Neural cell (in vitro differentiated cells): ENCODE measurements around the gene HOXC6. TPM values are rescaled to one million over a fixed set of nuclear protein-coding genes. Genes with fewer than 3 reads are reported as not detected.

Experiments
- H2AFZ ChIP-seq: fragments of 200-600, 300-800 bp; sonication (generic), shearing (Covaris generic); 2 replicates; pipeline ENCODE4 v1.6.0; 2014; ENCODE audit warnings: low read depth, mild to moderate bottlenecking, antibody characterized with exemption, low read length, moderate library complexity
- H3F3A ChIP-seq: fragments of 200-600 bp; shearing (Covaris generic); 2 replicates; pipeline ENCODE4 v1.6.1; 2016; ENCODE audit warnings: mild to moderate bottlenecking, moderate library complexity, mixed read lengths, antibody characterized with exemption, low read length; ENCODE audit not compliant: insufficient read depth, poor library complexity, severe bottlenecking
- H3K27ac ChIP-seq: fragments of 200-600, 300-800 bp; sonication (generic), shearing (Covaris generic); 2 replicates; pipeline ENCODE4 v1.5.1; 2014; ENCODE audit warnings: mild to moderate bottlenecking, low read length, moderate library complexity
- H3K27me3 ChIP-seq: fragments of 300-800, 200-600 bp; sonication (generic), shearing (Covaris generic); 2 replicates; pipeline ENCODE4 v1.6.0; 2014; ENCODE audit warnings: mild to moderate bottlenecking, low read depth, low read length, moderate library complexity; ENCODE audit not compliant: insufficient read depth
- H3K36me3 ChIP-seq: fragments of 300-800, 200-600 bp; sonication (generic), shearing (Covaris generic); 2 replicates; pipeline ENCODE4 v1.5.1; 2014; ENCODE audit warnings: mild to moderate bottlenecking, antibody characterized with exemption, low read length, moderate library complexity; ENCODE audit not compliant: insufficient read depth
- H3K4me2 ChIP-seq: fragments of 300-800, 200-600 bp; sonication (generic), shearing (Covaris generic); 2 replicates; pipeline ENCODE4 v1.6.0; 2014; ENCODE audit warnings: mild to moderate bottlenecking, low read length
- H3K4me3 ChIP-seq: fragments of 300-800, 200-600 bp; sonication (generic), shearing (Covaris generic); 2 replicates; pipeline ENCODE4 v1.5.1; 2014; ENCODE audit warnings: mild to moderate bottlenecking, low read length, moderate library complexity
- H3K79me2 ChIP-seq: fragments of 200-600 bp; shearing (Covaris generic); replicated peaks from 2 replicates; pipeline ENCODE4 v1.6.0; 2014; ENCODE audit warnings: mild to moderate bottlenecking, low read length, moderate library complexity; ENCODE audit not compliant: insufficient read depth
- H3K9ac ChIP-seq: fragments of 300-800, 200-600 bp; sonication (generic), shearing (Covaris generic); 2 replicates; pipeline ENCODE4 v1.6.1; 2016; ENCODE audit warnings: mild to moderate bottlenecking, low read length, mixed read lengths
- H3K9me2 ChIP-seq: fragments of 200-600 bp; shearing (Covaris generic); 2 replicates; pipeline ENCODE4 v1.6.1; 2016; ENCODE audit warnings: mild to moderate bottlenecking, low read length, mixed read lengths; ENCODE audit not compliant: insufficient read depth
- H3K9me3 ChIP-seq: fragments of 200-600, 300-800 bp; sonication (generic), shearing (Covaris generic); 2 replicates; pipeline ENCODE4 v1.6.1; 2016; ENCODE audit warnings: mild to moderate bottlenecking, mixed run types, low read length, moderate library complexity, mixed read lengths
- H4K20me1 ChIP-seq: fragments of 200-600 bp; shearing (Covaris generic); 2 replicates; pipeline ENCODE4 v1.6.1; 2016; ENCODE audit warnings: mild to moderate bottlenecking, mixed run types; ENCODE audit not compliant: insufficient read depth
- EP300 ChIP-seq: fragments of 450-650 bp; conservative IDR thresholded peaks from 2 replicates; pipeline ENCODE4 v1.6.1; 2014; ENCODE audit warnings: antibody characterized with exemption, mild to moderate bottlenecking, moderate library complexity; ENCODE audit not compliant: poor library complexity, severe bottlenecking
- EZH2 ChIP-seq: fragments of 200-600, 300-800 bp; shearing (Covaris generic), sonication (generic); IDR thresholded peaks from 2 replicates; pipeline ENCODE4 v1.6.1; 2014; ENCODE audit warnings: antibody characterized with exemption, low read length, borderline replicate concordance, mild to moderate bottlenecking; ENCODE audit not compliant: insufficient read depth, poor library complexity, severe bottlenecking
- MXI1 ChIP-seq: fragments of 450-650 bp; conservative IDR thresholded peaks from 2 replicates; pipeline ENCODE4 v1.6.1; 2014; ENCODE audit warnings: antibody characterized with exemption, mild to moderate bottlenecking; ENCODE audit not compliant: poor library complexity, severe bottlenecking
- POLR2AphosphoS5 ChIP-seq: IDR thresholded peaks from 2 replicates; pipeline ENCODE4 v1.6.1; 2012
- RAD21 ChIP-seq: fragments of 450-650 bp; conservative IDR thresholded peaks from 2 replicates; pipeline ENCODE4 v1.6.1; 2014; ENCODE audit warnings: antibody characterized with exemption, mild to moderate bottlenecking, moderate library complexity
- SMC3 ChIP-seq: fragments of 450-650 bp; conservative IDR thresholded peaks from 2 replicates; pipeline ENCODE4 v1.6.1; 2014; ENCODE audit warnings: antibody characterized with exemption, mild to moderate bottlenecking, moderate library complexity; ENCODE audit not compliant: poor library complexity
- TAF1 ChIP-seq: IDR thresholded peaks from 2 replicates; pipeline ENCODE4 v1.6.1; 2012; ENCODE audit warnings: low read depth
- polyA plus RNA-seq: library from polyadenylated mRNA; depleted of rRNA; stranded (reverse); fragments of >200 nt; gene quantifications from 2 replicates; pipeline ENCODE4 v1.2.3, GENCODE V29; 2014
- TF ChIP-seq, protein P1 (sequence below): fragments of 450-650 bp; IDR thresholded peaks from 2 replicates; pipeline ENCODE4 v1.5.1; 2014; ENCODE audit warnings: antibody characterized with exemption, mild to moderate bottlenecking, moderate library complexity; ENCODE audit not compliant: poor library complexity, severe bottlenecking
- TF ChIP-seq, protein P2 (sequence below): IDR thresholded peaks from 2 replicates; pipeline ENCODE4 v1.6.1; 2012; ENCODE audit warnings: borderline replicate concordance

The HOXC6 gene
- polyA plus RNA-seq, 1 donor from 2014 or later, result not detected

DNA sequence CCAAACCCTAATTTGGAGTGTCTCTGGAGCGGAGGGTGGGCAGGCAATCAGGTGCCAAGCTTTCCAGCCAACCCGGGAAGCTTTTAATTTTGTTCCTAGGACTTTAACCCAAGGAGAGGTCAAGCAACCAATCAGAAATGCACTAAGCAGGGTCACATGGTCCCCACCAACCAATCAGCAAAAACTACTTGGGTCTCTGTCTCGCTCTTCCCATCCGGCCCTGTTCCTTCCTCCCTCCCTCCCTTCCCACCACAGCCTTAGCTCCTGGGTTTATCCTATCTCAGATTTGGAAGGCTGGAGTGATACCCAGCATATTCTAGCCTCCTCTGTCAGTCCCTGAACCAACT lies 11.9 kb downstream of the HOXC6 start:
- H3K79me2 ChIP-seq, result no peaks in the 10 kb centered on the region
- no peaks in the 10 kb centered on the region for H4K20me1 ChIP-seq
- H3K9me2 ChIP-seq, result no peaks in the 10 kb centered on the region
- no peak overlapping the region for H3K4me2 ChIP-seq
- no peak overlapping the region for H3K27ac ChIP-seq
- no peak overlapping the region for H3K9ac ChIP-seq
- peaks cover 99% of the 10 kb centered on the region for H3K27me3 ChIP-seq
- H3K4me3 ChIP-seq, result no peak overlapping the region
- no peaks in the 10 kb centered on the region for H3F3A ChIP-seq
- TF ChIP-seq EP300 (no peak), MXI1 (no peak), POLR2AphosphoS5 (no peak), RAD21 (no peak), TAF1 (no peak), SMC3 (no peak), EZH2 (no peak)
- TF ChIP-seq, protein P1, sequence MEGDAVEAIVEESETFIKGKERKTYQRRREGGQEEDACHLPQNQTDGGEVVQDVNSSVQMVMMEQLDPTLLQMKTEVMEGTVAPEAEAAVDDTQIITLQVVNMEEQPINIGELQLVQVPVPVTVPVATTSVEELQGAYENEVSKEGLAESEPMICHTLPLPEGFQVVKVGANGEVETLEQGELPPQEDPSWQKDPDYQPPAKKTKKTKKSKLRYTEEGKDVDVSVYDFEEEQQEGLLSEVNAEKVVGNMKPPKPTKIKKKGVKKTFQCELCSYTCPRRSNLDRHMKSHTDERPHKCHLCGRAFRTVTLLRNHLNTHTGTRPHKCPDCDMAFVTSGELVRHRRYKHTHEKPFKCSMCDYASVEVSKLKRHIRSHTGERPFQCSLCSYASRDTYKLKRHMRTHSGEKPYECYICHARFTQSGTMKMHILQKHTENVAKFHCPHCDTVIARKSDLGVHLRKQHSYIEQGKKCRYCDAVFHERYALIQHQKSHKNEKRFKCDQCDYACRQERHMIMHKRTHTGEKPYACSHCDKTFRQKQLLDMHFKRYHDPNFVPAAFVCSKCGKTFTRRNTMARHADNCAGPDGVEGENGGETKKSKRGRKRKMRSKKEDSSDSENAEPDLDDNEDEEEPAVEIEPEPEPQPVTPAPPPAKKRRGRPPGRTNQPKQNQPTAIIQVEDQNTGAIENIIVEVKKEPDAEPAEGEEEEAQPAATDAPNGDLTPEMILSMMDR, result no peak
- TF ChIP-seq, protein P2, sequence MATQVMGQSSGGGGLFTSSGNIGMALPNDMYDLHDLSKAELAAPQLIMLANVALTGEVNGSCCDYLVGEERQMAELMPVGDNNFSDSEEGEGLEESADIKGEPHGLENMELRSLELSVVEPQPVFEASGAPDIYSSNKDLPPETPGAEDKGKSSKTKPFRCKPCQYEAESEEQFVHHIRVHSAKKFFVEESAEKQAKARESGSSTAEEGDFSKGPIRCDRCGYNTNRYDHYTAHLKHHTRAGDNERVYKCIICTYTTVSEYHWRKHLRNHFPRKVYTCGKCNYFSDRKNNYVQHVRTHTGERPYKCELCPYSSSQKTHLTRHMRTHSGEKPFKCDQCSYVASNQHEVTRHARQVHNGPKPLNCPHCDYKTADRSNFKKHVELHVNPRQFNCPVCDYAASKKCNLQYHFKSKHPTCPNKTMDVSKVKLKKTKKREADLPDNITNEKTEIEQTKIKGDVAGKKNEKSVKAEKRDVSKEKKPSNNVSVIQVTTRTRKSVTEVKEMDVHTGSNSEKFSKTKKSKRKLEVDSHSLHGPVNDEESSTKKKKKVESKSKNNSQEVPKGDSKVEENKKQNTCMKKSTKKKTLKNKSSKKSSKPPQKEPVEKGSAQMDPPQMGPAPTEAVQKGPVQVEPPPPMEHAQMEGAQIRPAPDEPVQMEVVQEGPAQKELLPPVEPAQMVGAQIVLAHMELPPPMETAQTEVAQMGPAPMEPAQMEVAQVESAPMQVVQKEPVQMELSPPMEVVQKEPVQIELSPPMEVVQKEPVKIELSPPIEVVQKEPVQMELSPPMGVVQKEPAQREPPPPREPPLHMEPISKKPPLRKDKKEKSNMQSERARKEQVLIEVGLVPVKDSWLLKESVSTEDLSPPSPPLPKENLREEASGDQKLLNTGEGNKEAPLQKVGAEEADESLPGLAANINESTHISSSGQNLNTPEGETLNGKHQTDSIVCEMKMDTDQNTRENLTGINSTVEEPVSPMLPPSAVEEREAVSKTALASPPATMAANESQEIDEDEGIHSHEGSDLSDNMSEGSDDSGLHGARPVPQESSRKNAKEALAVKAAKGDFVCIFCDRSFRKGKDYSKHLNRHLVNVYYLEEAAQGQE, result no peak
- H2AFZ ChIP-seq, result no peak overlapping the region
- H3K9me3 ChIP-seq, result no peaks in the 10 kb centered on the region
- H3K36me3 ChIP-seq, result no peaks in the 10 kb centered on the region

DNA sequence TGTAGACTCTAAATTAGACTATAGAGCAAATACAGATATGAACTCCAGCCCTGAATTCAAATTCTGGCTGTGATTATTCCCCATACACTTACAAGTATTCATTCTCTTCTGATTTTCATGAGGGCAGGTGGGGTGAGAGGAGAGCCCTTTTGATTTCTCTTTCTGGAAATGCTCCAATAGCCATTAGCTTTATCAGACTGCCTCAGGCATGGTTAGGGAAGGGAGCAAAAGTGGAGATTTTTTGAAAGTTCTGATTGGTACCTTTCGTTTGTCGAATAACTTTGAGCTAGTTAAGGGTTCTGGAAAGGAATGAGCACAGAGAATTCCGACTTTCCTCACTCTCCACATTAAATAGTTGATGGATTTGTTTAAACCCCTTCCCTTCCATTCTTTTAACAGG lies 12.4 kb downstream of the HOXC6 start:
- no peak overlapping the region for H3K9ac ChIP-seq
- H3K9me3 ChIP-seq, result no peaks in the 10 kb centered on the region
- peaks cover 99% of the 10 kb centered on the region for H3K27me3 ChIP-seq
- H3K4me2 ChIP-seq, result no peak overlapping the region
- no peaks in the 10 kb centered on the region for H3F3A ChIP-seq
- H3K27ac ChIP-seq, result no peak overlapping the region
- TF ChIP-seq, protein P1, result no peak
- TF ChIP-seq POLR2AphosphoS5 (no peak), EP300 (no peak), RAD21 (no peak), EZH2 (no peak), MXI1 (no peak), TAF1 (no peak), SMC3 (no peak)
- TF ChIP-seq, protein P2, result no peak
- H3K9me2 ChIP-seq, result no peaks in the 10 kb centered on the region
- H3K36me3 ChIP-seq, result no peaks in the 10 kb centered on the region
- H4K20me1 ChIP-seq, result no peaks in the 10 kb centered on the region
- H2AFZ ChIP-seq, result no peak overlapping the region
- no peaks in the 10 kb centered on the region for H3K79me2 ChIP-seq
- H3K4me3 ChIP-seq, result no peak overlapping the region
